CD14-positive monocyte (primary cell): ENCODE results near the gene GALNT17. TPM values are rescaled to one million over a fixed set of nuclear protein-coding genes. Genes with fewer than 3 reads are reported as not detected.

Source experiments
- DNase-seq, 3 donors: peaks; one replicate each; pipeline ENCODE4 v3.0.0-alpha.2; 2011 to 2022
- H2AFZ ChIP-seq: 2 replicates; pipeline ENCODE4 v1.6.0; 2012; ENCODE audit warnings: mild to moderate bottlenecking, low read depth, low read length, inconsistent platforms; ENCODE audit not compliant: insufficient read depth, poor library complexity, severe bottlenecking
- H3K27ac ChIP-seq, 2 donors: 1 replicate in 1 of 2; 2 replicates in 1 of 2; pipeline ENCODE4 v1.5.1; 2012 to 2013; ENCODE audit warnings: low read length in 2 of 2, control low read depth in 1 of 2, inconsistent platforms in 1 of 2, low read depth in 1 of 2, mild to moderate bottlenecking in 1 of 2
- H3K27me3 ChIP-seq, 2 donors: one replicate each; pipeline versions ENCODE4 v1.6.0 to v1.6.1; 2011 to 2013; ENCODE audit warnings: low read length in 2 of 2; ENCODE audit not compliant: control insufficient read depth in 2 of 2, insufficient read depth in 2 of 2
- H3K36me3 ChIP-seq, 2 donors: replicated peaks in 1 of 2; 1 replicate in 1 of 2; 2 replicates in 1 of 2; pipeline versions ENCODE4 v1.5.1 to v1.6.1; 2012 to 2013; ENCODE audit warnings: low read length in 2 of 2, control low read depth in 1 of 2, inconsistent platforms in 1 of 2, mild to moderate bottlenecking in 1 of 2; ENCODE audit not compliant: insufficient read depth in 2 of 2, control insufficient read depth in 1 of 2
- H3K4me1 ChIP-seq, 2 donors: 1 replicate in 1 of 2; 2 replicates in 1 of 2; pipeline versions ENCODE4 v1.5.1 to v1.6.1; 2012 to 2013; ENCODE audit warnings: low read length in 2 of 2, control low read depth in 1 of 2, inconsistent platforms in 1 of 2, mild to moderate bottlenecking in 1 of 2, moderate library complexity in 1 of 2; ENCODE audit not compliant: insufficient read depth in 2 of 2, control insufficient read depth in 1 of 2
- H3K4me2 ChIP-seq: replicated peaks from 2 replicates; pipeline ENCODE3; 2012; ENCODE audit warnings: low read length, moderate library complexity, mild to moderate bottlenecking; ENCODE audit not compliant: poor library complexity, severe bottlenecking; ENCODE audit errors: extremely low read depth
- H3K4me3 ChIP-seq, 3 experiments: fragments of 200-600 bp in 1 of 3; sonication (generic) in 1 of 3; replicated peaks in 1 of 3; 1 replicate in 2 of 3; 2 replicates in 1 of 3; pipeline ENCODE4 v1.5.1; 2011 to 2013; ENCODE audit warnings: low read length in 3 of 3, mild to moderate bottlenecking in 3 of 3, control low read depth in 2 of 3, low read depth in 2 of 3, inconsistent platforms in 1 of 3, moderate library complexity in 1 of 3
- H3K79me2 ChIP-seq: 2 replicates; pipeline ENCODE4 v1.6.0; 2012; ENCODE audit warnings: mild to moderate bottlenecking, control low read depth, inconsistent platforms, low read length, moderate library complexity; ENCODE audit not compliant: insufficient read depth
- H3K9ac ChIP-seq: 2 replicates; pipeline ENCODE4 v1.6.0; 2017; ENCODE audit warnings: low read length, mild to moderate bottlenecking; ENCODE audit not compliant: insufficient read depth, poor library complexity, severe bottlenecking
- H3K9me3 ChIP-seq, 2 donors: replicated peaks in 1 of 2; 1 replicate in 1 of 2; 2 replicates in 1 of 2; pipeline versions ENCODE4 v1.5.1 to v1.6.1; 2012 to 2013; ENCODE audit warnings: low read length in 2 of 2, control low read depth in 1 of 2; ENCODE audit not compliant: control insufficient read depth in 1 of 2, insufficient read depth in 1 of 2
- H4K20me1 ChIP-seq: 2 replicates; pipeline ENCODE4 v1.6.0; 2012; ENCODE audit warnings: mild to moderate bottlenecking, low read length, control low read depth, moderate library complexity; ENCODE audit not compliant: insufficient read depth
- H3K27ac Mint-ChIP-seq, 7 donors: one replicate each; pipeline ENCODE4 v1.8.0; 2020; ENCODE audit warnings: mild to moderate bottlenecking in 7 of 7, mixed read lengths in 7 of 7, moderate library complexity in 6 of 7, inconsistent platforms in 2 of 7
- H3K27me3 Mint-ChIP-seq, 3 donors: one replicate each; pipeline ENCODE4 v1.8.0; 2021 to 2022; ENCODE audit warnings: low read depth in 3 of 3, mild to moderate bottlenecking in 3 of 3, mixed read lengths in 3 of 3, moderate library complexity in 3 of 3, inconsistent platforms in 1 of 3
- H3K36me3 Mint-ChIP-seq, 2 donors: one replicate each; pipeline ENCODE4 v1.8.0; 2020; ENCODE audit warnings: mixed read lengths in 2 of 2, inconsistent platforms in 1 of 2, mild to moderate bottlenecking in 1 of 2
- H3K4me1 Mint-ChIP-seq: one replicate; pipeline ENCODE4 v1.8.0; 2020; ENCODE audit warnings: mild to moderate bottlenecking, mixed read lengths
- H3K4me3 Mint-ChIP-seq, 2 donors: one replicate each; pipeline ENCODE4 v1.8.0; 2020; ENCODE audit warnings: mild to moderate bottlenecking in 2 of 2, mixed read lengths in 2 of 2, moderate library complexity in 1 of 2
- H3K9me3 Mint-ChIP-seq, 7 donors: one replicate each; pipeline ENCODE4 v1.8.0; 2020 to 2022; ENCODE audit warnings: mixed read lengths in 7 of 7, mild to moderate bottlenecking in 6 of 7, moderate library complexity in 6 of 7, inconsistent platforms in 2 of 7
- CTCF ChIP-seq: fragments of 200-600 bp; IDR thresholded peaks from one replicate; pipeline ENCODE4 v1.8.0; 2022; ENCODE audit warnings: antibody characterized with exemption, mild to moderate bottlenecking
- WGBS: methylation state at CpG from one replicate; pipeline ENCODE4 v1.1.5; 2013; ENCODE audit warnings: missing lambda C conversion rate; ENCODE audit not compliant: insufficient coverage; 5-methylcytosine and 5-hydroxymethylcytosine counted together
- intact Hi-C, 2 donors: fragments of 100-400 bp; cut with micrococcal nuclease; formaldehyde crosslinking; loops; one replicate each; pipeline versions ENCODE4 v1.15.0 to v1.15.1; 2023
- polyA plus RNA-seq, 3 donors: library from polyadenylated mRNA; depleted of rRNA in 1 of 3; unstranded in 2 of 3; stranded (reverse) in 1 of 3; fragments of 300-500 nt in 2 of 3; fragments of >200 nt in 1 of 3; fragmentation: Illumina TruSeq in 2 of 3; gene quantifications; 1 replicate in 2 of 3; 2 replicates in 1 of 3; pipeline ENCODE4 v1.2.3, GENCODE V29; 2012 to 2021

Gene GALNT17
- polyA plus RNA-seq, 3 donors: not detected

- Histone ChIP-seq H4K20me1 (no peaks in the 10 kb centered on the region), H3K27me3 (no peaks in the 10 kb centered on the region), H3K79me2 (no peaks in the 10 kb centered on the region), H3K4me1 (no peaks in the 10 kb centered on the region), H2AFZ (no peak overlapping the region), H3K9me3 (peaks cover 9 to 24% of the 10 kb centered on the region in 2 donors), H3K4me2 (no peak overlapping the region), H3K4me3 (no peak overlapping the region), H3K9ac (no peak overlapping the region), H3K36me3 (no peaks in the 10 kb centered on the region), H3K27ac (no peak overlapping the region)
- Mint-ChIP-seq H3K9me3 (peaks cover 7 to 30% (median 15%) of the 10 kb centered on the region in 7 donors), H3K27ac (no peak overlapping the region), H3K27me3 (no peaks in the 10 kb centered on the region), H3K36me3 (no peaks in the 10 kb centered on the region), H3K4me1 (no peaks in the 10 kb centered on the region), H3K4me3 (no peak overlapping the region)
- 94% methylated on average over 8 of the region's 11 CpGs for WGBS
- no peak for DNase-seq
- no peak for TF ChIP-seq CTCF
- intact Hi-C loops: no loop called here
Measured at GRCh38 chr7:71283802-71284201, 151.9 kb downstream of the GALNT17 start.

DNA sequence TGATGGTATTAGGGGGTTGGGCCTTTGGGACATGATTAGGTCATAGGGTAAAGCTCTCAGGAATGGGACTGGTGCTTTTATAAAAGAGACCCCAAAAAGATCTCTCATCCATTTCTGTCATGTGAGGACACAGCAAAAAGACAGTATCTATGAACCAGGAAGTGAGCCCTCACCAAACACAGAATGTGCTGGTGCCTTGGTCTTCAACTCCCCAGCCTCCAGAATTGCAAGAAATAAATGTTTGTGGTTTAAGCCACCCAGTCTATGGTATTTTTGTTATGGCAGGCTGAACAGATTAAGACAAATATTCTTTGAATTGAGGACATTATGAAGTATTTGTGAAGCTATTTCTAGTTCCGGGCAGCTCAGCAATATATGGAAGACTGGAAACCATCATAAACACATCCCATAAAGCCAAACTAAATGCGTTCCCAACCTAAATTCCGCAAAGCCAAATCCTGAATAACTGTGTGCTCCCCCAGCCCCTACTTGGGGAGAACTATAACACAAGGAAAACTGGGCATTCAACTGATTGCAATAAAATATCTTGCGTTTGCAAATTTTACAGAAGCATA, 153.7 kb downstream of the GALNT17 start:
- Histone ChIP-seq H3K27ac (no peak overlapping the region), H3K9me3 (peaks cover 3 to 15% of the 10 kb centered on the region in 2 donors), H4K20me1 (no peaks in the 10 kb centered on the region), H3K36me3 (no peaks in the 10 kb centered on the region), H3K27me3 (no peaks in the 10 kb centered on the region), H3K4me2 (no peak overlapping the region), H3K79me2 (no peaks in the 10 kb centered on the region), H3K4me3 (no peak overlapping the region), H2AFZ (no peak overlapping the region), H3K4me1 (no peaks in the 10 kb centered on the region), H3K9ac (no peak overlapping the region)
- WGBS: 100% methylated on average over 2 of the region's 4 CpGs
- H3K9me3 Mint-ChIP-seq: peaks cover 2 to 19% (median 11%) of the 10 kb centered on the region in 7 donors
- no peak for TF ChIP-seq CTCF
- no peaks in the 10 kb centered on the region for H3K36me3 Mint-ChIP-seq
- H3K4me3 Mint-ChIP-seq: no peak overlapping the region
- H3K27ac Mint-ChIP-seq: no peak overlapping the region
- no peaks in the 10 kb centered on the region for H3K4me1 Mint-ChIP-seq
- no peaks in the 10 kb centered on the region for H3K27me3 Mint-ChIP-seq
- DNase-seq: no peak
- intact Hi-C loops: no loop called here
